ENCODE results near the gene TPH1.

GRCh38 chr11:18014876-18015275 is 31.2 kb downstream of the TPH1 start:
- no peak for TF ChIP-seq GTF2F1 (IDR thresholded peaks at IDR 0.05; ENCODE audit: borderline replicate concordance, low read depth, low read length)
- TF ChIP-seq CTCF (IDR thresholded peaks at IDR 0.05; ENCODE audit: control extremely low read depth in 1 of 3, insufficient read depth in 1 of 3, low read depth in 1 of 3, low read length in 3 of 3), result no peak
- no peak for TF ChIP-seq CHD7 (IDR thresholded peaks at IDR 0.05; ENCODE audit: insufficient replicate concordance, low read length)
- TF ChIP-seq EGR1 (IDR thresholded peaks at IDR 0.05; ENCODE audit: borderline replicate concordance, low read depth, low read length), result no peak
- no peak for TF ChIP-seq POLR2A (IDR thresholded peaks at IDR 0.05; ENCODE audit: control extremely low read depth in 1 of 2, low read depth in 2 of 2, low read length in 2 of 2)
- no peak for TF ChIP-seq RFX5 (IDR thresholded peaks at IDR 0.05; ENCODE audit: borderline replicate concordance, low read depth, low read length)
- TF ChIP-seq JUN (IDR thresholded peaks at IDR 0.05; ENCODE audit: low read depth, low read length), result no peak
- TF ChIP-seq YY1 (IDR thresholded peaks at IDR 0.05; ENCODE audit: low read depth, low read length), result no peak
- no peak for TF ChIP-seq MAFK (IDR thresholded peaks at IDR 0.05; ENCODE audit: low read depth, low read length)
- no peak for TF ChIP-seq ATF3 (IDR thresholded peaks at IDR 0.05; ENCODE audit: insufficient read depth, low read depth, low read length)
